ENCODE measurements around the gene SPATA33.

Gene SPATA33

GRCh38 chr16:89700100-89700648 is 42.5 kb downstream of the SPATA33 start:
- peak overlapping the region; percentile 64 to 96 for H3K4me3 ChIP-seq (ENCODE audit: low read depth in 1 of 2, low read length in 1 of 2)
- no peaks in the 10 kb centered on the region for H3K9me3 ChIP-seq
- peak; percentile 99 for TF ChIP-seq CTCF (IDR thresholded peaks at IDR 0.05)
- H3K4me1 ChIP-seq (ENCODE audit: control insufficient read depth in 1 of 2, insufficient read depth in 1 of 2, low read depth in 1 of 2, low read length in 1 of 2) = peaks cover 17 to 26% of the 10 kb centered on the region in 2 experiments
- peak overlapping the region; percentile 94 for H3K27ac ChIP-seq
- peaks cover 7% of the 10 kb centered on the region for H3K27me3 ChIP-seq
- peaks cover 16% of the 10 kb centered on the region for H3K36me3 ChIP-seq

- H3K27ac ChIP-seq = peak overlapping the region; percentile 94
- no peak for TF ChIP-seq CTCF (IDR thresholded peaks at IDR 0.05)
- peaks cover 16% of the 10 kb centered on the region for H3K36me3 ChIP-seq
- H3K4me3 ChIP-seq (ENCODE audit: low read depth in 1 of 2, low read length in 1 of 2) = peak overlapping the region; percentile 64 to 96
- H3K9me3 ChIP-seq = no peaks in the 10 kb centered on the region
- H3K27me3 ChIP-seq = peaks cover 7% of the 10 kb centered on the region
- peaks cover 17 to 29% of the 10 kb centered on the region in 2 experiments for H3K4me1 ChIP-seq (ENCODE audit: control insufficient read depth in 1 of 2, insufficient read depth in 1 of 2, low read depth in 1 of 2, low read length in 1 of 2)
Measured at GRCh38 chr16:89700649-89701424, 43.2 kb downstream of the SPATA33 start.

- peak; percentile 70 for TF ChIP-seq CTCF (IDR thresholded peaks at IDR 0.05)
- peak within 1 kb of the TSS; percentile 94 for H3K27ac ChIP-seq
Measured at GRCh38 chr16:89701425-89702406, 44.1 kb downstream of the SPATA33 start, which contains the start of gene SPATA2L. Gene SPATA2L (minus strand): TSS chr16:89701705. CDS start chr16:89701232, 473 bp downstream.

GRCh38 chr16:89704281-89704680 is 46.6 kb downstream of the SPATA33 start:
- Histone ChIP-seq H3K27ac (no peak overlapping the region), H3K27me3 (peaks cover 7% of the 10 kb centered on the region), H3K4me1 (ENCODE audit: control insufficient read depth in 1 of 2, insufficient read depth in 1 of 2, low read depth in 1 of 2, low read length in 1 of 2) (peaks cover 22 to 36% of the 10 kb centered on the region in 2 experiments), H3K9me3 (no peaks in the 10 kb centered on the region), H3K4me3 (ENCODE audit: low read depth in 1 of 2, low read length in 1 of 2) (no peak overlapping the region), H3K36me3 (peaks cover 22% of the 10 kb centered on the region)
- no peak for TF ChIP-seq CTCF (IDR thresholded peaks at IDR 0.05)

More at GRCh38 chr16:89701425-89702406, 44.1 kb downstream of the SPATA33 start, which contains the start of gene SPATA2L:
- Histone ChIP-seq H3K36me3 (peaks cover 14% of the 10 kb centered on the region), H3K4me3 (ENCODE audit: low read depth in 1 of 2, low read length in 1 of 2) (peak within 1 kb of the TSS; percentile 64 to 96), H3K9me3 (no peaks in the 10 kb centered on the region), H3K4me1 (ENCODE audit: control insufficient read depth in 1 of 2, insufficient read depth in 1 of 2, low read depth in 1 of 2, low read length in 1 of 2) (peaks cover 22 to 36% of the 10 kb centered on the region in 2 experiments), H3K27me3 (peaks cover 7% of the 10 kb centered on the region)

- H3K4me3 ChIP-seq (ENCODE audit: low read depth in 1 of 2, low read length in 1 of 2) = no peak overlapping the region
- no peaks in the 10 kb centered on the region for H3K9me3 ChIP-seq
- peaks cover 18 to 31% of the 10 kb centered on the region in 2 experiments for H3K4me1 ChIP-seq (ENCODE audit: control insufficient read depth in 1 of 2, insufficient read depth in 1 of 2, low read depth in 1 of 2, low read length in 1 of 2)
- TF ChIP-seq CTCF (IDR thresholded peaks at IDR 0.05) = no peak
- H3K27me3 ChIP-seq = peaks cover 7% of the 10 kb centered on the region
- no peak overlapping the region for H3K27ac ChIP-seq
- peaks cover 29% of the 10 kb centered on the region for H3K36me3 ChIP-seq
Measured at GRCh38 chr16:89705006-89705405, 47.4 kb downstream of the SPATA33 start.
